ENCODE results near the gene SPATA2. TPM values are rescaled to one million over a fixed set of nuclear protein-coding genes. Genes with fewer than 3 reads are reported as not detected.

The SPATA2 gene
- polyA plus RNA-seq, 2 of the 4 experiments (the other 2 are of a cell fraction), result 4.7 to 5.1 TPM

DNA sequence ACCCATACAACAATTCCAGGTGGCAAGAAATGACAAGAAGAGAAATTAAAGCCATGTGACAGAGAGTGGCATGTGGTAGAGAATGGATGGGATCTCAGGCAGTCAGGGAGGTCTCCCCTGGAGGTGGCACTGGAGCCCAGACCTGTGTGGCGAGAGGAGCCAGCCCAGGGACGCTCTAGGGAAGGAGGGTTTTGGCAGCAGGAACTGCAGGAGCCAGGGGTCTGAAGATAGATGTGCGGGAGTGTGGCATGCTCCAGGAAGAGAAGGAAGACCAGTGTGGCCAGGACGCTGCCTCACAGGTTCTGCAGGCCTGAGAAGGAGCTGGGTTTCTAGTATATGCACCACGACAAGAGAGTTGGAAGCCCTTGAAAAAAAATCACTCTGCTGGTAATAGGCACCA lies 45.1 kb downstream of the SPATA2 start:
- no peak for TF ChIP-seq MYC (IDR thresholded peaks at IDR 0.05; ENCODE audit: borderline replicate concordance, low read length)
- H3K27ac ChIP-seq, result no peak overlapping the region
- 89% methylated on average over 5 of the region's 5 CpGs for WGBS (ENCODE audit: missing lambda C conversion rate)
- no peak overlapping the region for H3K4me2 ChIP-seq
- CTCF ChIA-PET, result interaction anchor here (4.5 kb wide), 1 partner anchor 18 kb away, joined by 22 read pairs; no protein-coding TSS in a partner anchor
- FAIRE-seq (no peak), DNase-seq (ENCODE audit: low read depth in 1 of 2, low spot score in 1 of 2) (no peak), ATAC-seq (no peak)
- H3K9me3 ChIP-seq, result no peaks in the 10 kb centered on the region
- no peak overlapping the region for H3K4me3 ChIP-seq
- POLR2A ChIA-PET, result no interaction called here
- peaks cover 3% of the 10 kb centered on the region; the same call in 1 of the 3 replicates for H3K4me1 ChIP-seq

DNA sequence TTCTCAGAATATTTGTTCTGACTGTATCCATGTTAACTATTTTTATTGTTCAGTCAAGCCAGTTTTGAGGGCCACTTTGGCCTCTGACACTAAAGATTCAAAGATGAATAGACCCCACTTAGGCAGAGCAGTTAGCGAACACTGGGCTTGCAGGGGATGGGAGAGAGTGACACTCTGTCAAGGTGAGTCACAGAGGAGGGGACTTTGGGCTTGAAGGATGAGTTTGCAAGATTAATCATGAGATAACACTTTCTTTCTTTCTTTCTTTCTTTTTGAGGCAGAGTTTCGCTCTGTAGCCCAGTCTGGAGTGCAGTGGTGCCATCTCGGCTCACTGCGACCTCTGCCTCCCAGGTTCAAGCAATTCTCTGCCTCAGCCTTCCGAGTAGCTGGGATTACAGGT lies 46.4 kb downstream of the SPATA2 start:
- no peak overlapping the region for H3K4me2 ChIP-seq
- no peak overlapping the region for H3K27ac ChIP-seq
- ChIA-PET POLR2A (no interaction called here), CTCF (interaction anchor here (1.4 to 4.5 kb wide), 2 partner anchors 19 to 23 kb away, joined by 5 to 22 read pairs; no protein-coding TSS in a partner anchor)
- ATAC-seq (no peak), FAIRE-seq (no peak), DNase-seq (ENCODE audit: low read depth in 1 of 2, low spot score in 1 of 2) (no peak)
- no peak for TF ChIP-seq ZFP36 (IDR thresholded peaks at IDR 0.05; ENCODE audit: borderline replicate concordance, partially characterized antibody)
- TF ChIP-seq TP53 (CRISPR knock-in tag; IDR thresholded peaks at IDR 0.05), result no peak
- no peak for TF ChIP-seq PBX3 (IDR thresholded peaks at IDR 0.05)
- TF ChIP-seq ELK1 (IDR thresholded peaks at IDR 0.05; ENCODE audit: low read depth, low read length), result no peak
- TF ChIP-seq JUN (IDR thresholded peaks at IDR 0.05), result no peak
- TF ChIP-seq MYC (IDR thresholded peaks at IDR 0.05; ENCODE audit: borderline replicate concordance, low read length), result no peak
- no peak for TF ChIP-seq POLR2AphosphoS2 (conservative IDR thresholded peaks at IDR 0.05; ENCODE audit: low read length)
- TF ChIP-seq, protein P1, sequence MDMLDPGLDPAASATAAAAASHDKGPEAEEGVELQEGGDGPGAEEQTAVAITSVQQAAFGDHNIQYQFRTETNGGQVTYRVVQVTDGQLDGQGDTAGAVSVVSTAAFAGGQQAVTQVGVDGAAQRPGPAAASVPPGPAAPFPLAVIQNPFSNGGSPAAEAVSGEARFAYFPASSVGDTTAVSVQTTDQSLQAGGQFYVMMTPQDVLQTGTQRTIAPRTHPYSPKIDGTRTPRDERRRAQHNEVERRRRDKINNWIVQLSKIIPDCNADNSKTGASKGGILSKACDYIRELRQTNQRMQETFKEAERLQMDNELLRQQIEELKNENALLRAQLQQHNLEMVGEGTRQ (IDR thresholded peaks at IDR 0.05), result no peak
- TF ChIP-seq ZNF302 (CRISPR knock-in tag; IDR thresholded peaks at IDR 0.05), result no peak
- TF ChIP-seq, protein P2, sequence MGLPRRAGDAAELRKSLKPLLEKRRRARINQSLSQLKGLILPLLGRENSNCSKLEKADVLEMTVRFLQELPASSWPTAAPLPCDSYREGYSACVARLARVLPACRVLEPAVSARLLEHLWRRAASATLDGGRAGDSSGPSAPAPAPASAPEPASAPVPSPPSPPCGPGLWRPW (IDR thresholded peaks at IDR 0.05), result no peak
- TF ChIP-seq JUNB (IDR thresholded peaks at IDR 0.05), result no peak
- no peak for TF ChIP-seq RNF2 (IDR thresholded peaks at IDR 0.05; ENCODE audit: borderline replicate concordance, low read depth)
- TF ChIP-seq SREBF2 (IDR thresholded peaks at IDR 0.05), result no peak
- TF ChIP-seq PHF8 (IDR thresholded peaks at IDR 0.05; ENCODE audit: borderline replicate concordance, low read depth), result no peak
- TF ChIP-seq EP300 (IDR thresholded peaks at IDR 0.05), result no peak
- TF ChIP-seq POLR2A (IDR thresholded peaks at IDR 0.05; ENCODE audit: low read length), result no peak
- no peak for TF ChIP-seq EHMT2 (IDR thresholded peaks at IDR 0.05; ENCODE audit: low read depth)
- no peak for TF ChIP-seq KDM1A (IDR thresholded peaks at IDR 0.05; ENCODE audit: low read depth)
- no peak for TF ChIP-seq CBX8 (IDR thresholded peaks at IDR 0.05)
- H3K4me3 ChIP-seq, result no peak overlapping the region
- 72% methylated on average over 5 of the region's 5 CpGs for WGBS (ENCODE audit: missing lambda C conversion rate)
- peaks cover 3% of the 10 kb centered on the region; the same call in 1 of the 3 replicates for H3K4me1 ChIP-seq
- H3K9me3 ChIP-seq, result no peaks in the 10 kb centered on the region

DNA sequence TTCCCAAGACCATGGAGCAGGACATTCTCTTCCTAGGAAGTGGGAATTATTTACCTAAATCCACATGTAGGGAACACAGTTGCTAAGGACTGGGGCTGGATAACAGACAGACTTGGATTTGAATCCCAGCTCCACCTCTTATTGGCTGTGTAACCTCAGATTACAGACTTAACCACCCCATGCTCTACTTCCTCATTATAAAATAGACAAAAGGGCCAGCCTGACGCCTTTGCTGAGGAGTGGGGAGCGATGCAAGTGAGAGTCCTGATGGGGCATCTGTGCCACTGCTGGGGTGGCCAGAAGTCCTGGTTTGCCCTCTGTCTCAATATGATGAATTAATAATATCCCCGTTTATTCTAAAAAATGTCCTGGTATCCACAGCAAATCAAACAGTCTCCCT lies 46.8 kb downstream of the SPATA2 start:
- 93% methylated on average over 3 of the region's 3 CpGs for WGBS (ENCODE audit: missing lambda C conversion rate)
- H3K4me2 ChIP-seq, result no peak overlapping the region
- ATAC-seq, result no peak
- H3K27ac ChIP-seq, result no peak overlapping the region
- no peak overlapping the region for H3K4me3 ChIP-seq
- CTCF ChIA-PET, result interaction anchor here (1.4 to 4.5 kb wide), 2 partner anchors 19 to 23 kb away, joined by 5 to 22 read pairs; no protein-coding TSS in a partner anchor
- no peak for FAIRE-seq
- peaks cover 3% of the 10 kb centered on the region; the same call in 1 of the 3 replicates for H3K4me1 ChIP-seq
- TF ChIP-seq POLR2A (IDR thresholded peaks at IDR 0.05; ENCODE audit: low read length) (no peak), EHMT2 (IDR thresholded peaks at IDR 0.05; ENCODE audit: low read depth) (no peak), ZFP36 (IDR thresholded peaks at IDR 0.05; ENCODE audit: borderline replicate concordance, partially characterized antibody) (no peak), HOXB5 (CRISPR knock-in tag; IDR thresholded peaks at IDR 0.05) (no peak), RCOR1 (IDR thresholded peaks at IDR 0.05; ENCODE audit: low read depth, low read length) (no peak), MYC (IDR thresholded peaks at IDR 0.05; ENCODE audit: borderline replicate concordance, low read length) (no peak), RARB (CRISPR knock-in tag; IDR thresholded peaks at IDR 0.05) (no peak), CHD4 (IDR thresholded peaks at IDR 0.05; ENCODE audit: borderline replicate concordance) (no peak), CBX8 (IDR thresholded peaks at IDR 0.05) (no peak), FOXS1 (CRISPR knock-in tag; IDR thresholded peaks at IDR 0.05) (no peak), EHF (CRISPR knock-in tag; IDR thresholded peaks at IDR 0.05) (no peak), KDM5A (IDR thresholded peaks at IDR 0.05) (no peak)
- TF ChIP-seq, protein P3, sequence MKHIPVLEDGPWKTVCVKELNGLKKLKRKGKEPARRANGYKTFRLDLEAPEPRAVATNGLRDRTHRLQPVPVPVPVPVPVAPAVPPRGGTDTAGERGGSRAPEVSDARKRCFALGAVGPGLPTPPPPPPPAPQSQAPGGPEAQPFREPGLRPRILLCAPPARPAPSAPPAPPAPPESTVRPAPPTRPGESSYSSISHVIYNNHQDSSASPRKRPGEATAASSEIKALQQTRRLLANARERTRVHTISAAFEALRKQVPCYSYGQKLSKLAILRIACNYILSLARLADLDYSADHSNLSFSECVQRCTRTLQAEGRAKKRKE (CRISPR knock-in tag; IDR thresholded peaks at IDR 0.05; ENCODE audit: low read depth), result no peak
- TF ChIP-seq, protein P4, sequence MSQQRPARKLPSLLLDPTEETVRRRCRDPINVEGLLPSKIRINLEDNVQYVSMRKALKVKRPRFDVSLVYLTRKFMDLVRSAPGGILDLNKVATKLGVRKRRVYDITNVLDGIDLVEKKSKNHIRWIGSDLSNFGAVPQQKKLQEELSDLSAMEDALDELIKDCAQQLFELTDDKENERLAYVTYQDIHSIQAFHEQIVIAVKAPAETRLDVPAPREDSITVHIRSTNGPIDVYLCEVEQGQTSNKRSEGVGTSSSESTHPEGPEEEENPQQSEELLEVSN (IDR thresholded peaks at IDR 0.05; ENCODE audit: borderline replicate concordance, low read depth), result no peak
- TF ChIP-seq, protein P2 (IDR thresholded peaks at IDR 0.05), result no peak
- H3K9me3 ChIP-seq, result no peaks in the 10 kb centered on the region
- POLR2A ChIA-PET, result no interaction called here
- DNase-seq (ENCODE audit: low read depth in 1 of 2, low spot score in 1 of 2), result no peak
